Lower leg skin (tissue), 4 donors: ENCODE data around the gene TTBK1. TPM values are rescaled to one million over a fixed set of nuclear protein-coding genes. Genes with fewer than 3 reads are reported as not detected.

Source experiments
- DNase-seq, 2 donors: peaks; one replicate each; pipeline ENCODE4 v3.0.0-alpha.2; 2019; ENCODE audit warnings: low spot score in 2 of 2
- H3K4me3 ChIP-seq: fragments of 200-600 bp; sonication (generic); 2 replicates; pipeline ENCODE4 v1.5.1; 2017; ENCODE audit warnings: mild to moderate bottlenecking, low read depth; ENCODE audit not compliant: poor library complexity, severe bottlenecking
- POLR2A ChIP-seq, 2 donors: fragments of 450-650 bp; IDR thresholded peaks; one replicate each; pipeline ENCODE4 v1.6.1; 2016 to 2017; ENCODE audit warnings: antibody characterized with exemption in 2 of 2, mild to moderate bottlenecking in 1 of 2, moderate library complexity in 1 of 2
- WGBS, 2 donors: methylation state at CpG; one replicate each; pipeline ENCODE4 v1.1.5; 2018; 5-methylcytosine and 5-hydroxymethylcytosine counted together
- intact Hi-C: fragments of 100-400 bp; cut with DNase I; formaldehyde crosslinking; loops from one replicate; pipeline ENCODE4 v1.15.0; 2023; ENCODE audit warnings: low total_unique reads
- total RNA-seq, 4 donors: library from RNA; depleted of rRNA; stranded (reverse); fragments of >200 nt; gene quantifications; one replicate each; pipeline ENCODE4 v1.1.0, GENCODE V29; 2016
- TF ChIP-seq, protein P1 (sequence below), 3 donors: fragments of 450-650 bp; IDR thresholded peaks; one replicate each; pipeline ENCODE4 v1.5.1; 2016; ENCODE audit warnings: antibody characterized with exemption in 3 of 3, mild to moderate bottlenecking in 3 of 3, moderate library complexity in 2 of 3

TTBK1 gene
- total RNA-seq, 4 donors from 2014 or later: 0.08 TPM; not detected in 3

DNA sequence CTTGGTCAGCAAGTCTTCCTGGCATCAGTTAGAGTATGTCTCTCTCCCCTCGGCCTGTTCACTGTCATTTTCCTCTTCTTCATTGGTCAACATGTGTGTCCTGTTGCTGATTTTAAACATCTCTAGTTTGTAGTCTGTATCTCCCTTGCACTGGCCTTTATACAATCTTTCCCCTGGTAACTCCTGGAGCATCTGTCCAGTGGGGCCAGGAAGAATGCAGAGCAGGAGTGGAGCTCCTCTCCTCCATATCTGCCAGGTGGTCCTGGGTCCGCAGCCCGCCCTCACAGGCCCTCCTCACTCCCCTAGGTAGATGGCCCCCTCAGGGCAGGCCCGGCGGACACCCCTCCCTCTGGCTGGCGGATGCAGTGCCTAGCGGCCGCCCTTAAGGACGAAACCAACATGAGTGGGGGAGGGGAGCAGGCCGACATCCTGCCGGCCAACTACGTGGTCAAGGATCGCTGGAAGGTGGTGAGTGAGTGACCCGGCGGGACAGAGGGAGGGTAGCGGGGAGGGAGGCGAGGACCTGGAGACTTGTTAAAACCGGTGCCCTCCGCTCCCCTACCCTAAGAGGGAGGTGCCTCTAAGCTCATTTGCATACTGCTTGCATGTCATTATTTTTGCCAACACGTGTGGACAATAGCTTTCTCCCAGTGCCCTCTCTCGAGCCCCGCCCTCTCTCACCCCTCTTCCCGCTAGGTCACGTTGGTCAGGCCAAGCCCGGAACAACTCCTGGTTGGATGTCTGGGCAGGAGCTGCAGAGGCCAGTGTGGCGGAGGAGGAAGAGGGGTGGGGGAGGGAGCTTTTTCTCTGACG lies 3.2 kb downstream of the TTBK1 start:
- DNase-seq: no peak

GRCh38 chr6:43247114-43247999 lies 4.1 kb downstream of the TTBK1 start:
- DNase-seq: peak; percentile 33 to 92
- 3 to 4% methylated on average over 46 of the region's 46 CpGs for WGBS, 2 donors
- intact Hi-C loops: no loop called here
- no peak for TF ChIP-seq POLR2A (IDR thresholded peaks at IDR 0.05)
- TF ChIP-seq, protein P1, sequence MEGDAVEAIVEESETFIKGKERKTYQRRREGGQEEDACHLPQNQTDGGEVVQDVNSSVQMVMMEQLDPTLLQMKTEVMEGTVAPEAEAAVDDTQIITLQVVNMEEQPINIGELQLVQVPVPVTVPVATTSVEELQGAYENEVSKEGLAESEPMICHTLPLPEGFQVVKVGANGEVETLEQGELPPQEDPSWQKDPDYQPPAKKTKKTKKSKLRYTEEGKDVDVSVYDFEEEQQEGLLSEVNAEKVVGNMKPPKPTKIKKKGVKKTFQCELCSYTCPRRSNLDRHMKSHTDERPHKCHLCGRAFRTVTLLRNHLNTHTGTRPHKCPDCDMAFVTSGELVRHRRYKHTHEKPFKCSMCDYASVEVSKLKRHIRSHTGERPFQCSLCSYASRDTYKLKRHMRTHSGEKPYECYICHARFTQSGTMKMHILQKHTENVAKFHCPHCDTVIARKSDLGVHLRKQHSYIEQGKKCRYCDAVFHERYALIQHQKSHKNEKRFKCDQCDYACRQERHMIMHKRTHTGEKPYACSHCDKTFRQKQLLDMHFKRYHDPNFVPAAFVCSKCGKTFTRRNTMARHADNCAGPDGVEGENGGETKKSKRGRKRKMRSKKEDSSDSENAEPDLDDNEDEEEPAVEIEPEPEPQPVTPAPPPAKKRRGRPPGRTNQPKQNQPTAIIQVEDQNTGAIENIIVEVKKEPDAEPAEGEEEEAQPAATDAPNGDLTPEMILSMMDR (IDR thresholded peaks at IDR 0.05): no peak
- peak overlapping the region; percentile 1 for H3K4me3 ChIP-seq

More for the DNA sequence above, 3.2 kb downstream of the TTBK1 start:
- no peak for TF ChIP-seq POLR2A (IDR thresholded peaks at IDR 0.05)
- TF ChIP-seq, protein P1 (IDR thresholded peaks at IDR 0.05): no peak
- peak overlapping the region; percentile 1 for H3K4me3 ChIP-seq
- 24 to 37% methylated on average over 27 of the region's 27 CpGs for WGBS, 2 donors
- intact Hi-C loops: no loop called here

GRCh38 chr6:43248101-43248500 lies 4.8 kb downstream of the TTBK1 start:
- H3K4me3 ChIP-seq: no peak overlapping the region
- no peak for DNase-seq
- intact Hi-C loops: no loop called here
- WGBS, 2 donors: 73 to 77% methylated on average over 3 of the region's 3 CpGs
- TF ChIP-seq, protein P1 (IDR thresholded peaks at IDR 0.05): no peak
- TF ChIP-seq POLR2A (IDR thresholded peaks at IDR 0.05): no peak

GRCh38 chr6:43248791-43249190 lies 5.5 kb downstream of the TTBK1 start:
- no peak for TF ChIP-seq POLR2A (IDR thresholded peaks at IDR 0.05)
- TF ChIP-seq, protein P1 (IDR thresholded peaks at IDR 0.05): no peak
- no peak for DNase-seq
- intact Hi-C loops: no loop called here
- no peak overlapping the region for H3K4me3 ChIP-seq

DNA sequence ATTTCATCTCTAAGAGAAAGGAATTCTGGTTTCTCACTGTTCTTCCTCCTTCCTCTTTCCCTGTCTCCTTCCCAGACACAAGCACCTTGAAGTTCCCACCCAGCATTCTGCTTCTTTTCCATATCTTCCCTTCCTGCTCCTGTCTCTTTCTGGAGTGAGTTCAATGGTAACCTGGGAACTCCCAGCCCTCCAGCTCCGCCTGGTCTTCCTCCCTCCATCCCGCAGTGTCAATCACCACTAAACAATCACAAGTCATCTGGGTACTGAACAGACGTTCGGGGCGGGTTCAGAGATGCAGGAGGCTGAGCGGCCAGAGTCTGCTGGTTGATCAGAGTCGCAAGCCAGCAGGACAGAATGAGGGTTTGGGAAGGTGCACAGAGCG lies 7.7 kb downstream of the TTBK1 start:
- WGBS, 2 donors: 5 to 7% methylated on average over 8 of the region's 8 CpGs
- TF ChIP-seq, protein P1 (IDR thresholded peaks at IDR 0.05): no peak
- no peak for TF ChIP-seq POLR2A (IDR thresholded peaks at IDR 0.05)
- H3K4me3 ChIP-seq: no peak overlapping the region
- intact Hi-C loops: no loop called here
- DNase-seq: no peak
